Skin epidermis (tissue), 12 donors: ENCODE results near the gene GJA9.
"Not testable (repeated sequence)": the region's sequence is repeated elsewhere in the genome, so short reads cannot be mapped to it uniquely, and the experiment has no call there.

Source experiments
- H3K27ac ChIP-seq, 21 experiments: fragments of 200-600 bp; sonication (generic) in 11 of 21; one replicate each; pipeline ENCODE4 v1.5.0; 2020; ENCODE audit warnings: mild to moderate bottlenecking in 3 of 21, inconsistent platforms in 2 of 21, moderate library complexity in 2 of 21
- H3K4me3 ChIP-seq, 7 experiments: fragments of 200-600 bp; sonication (generic) in 2 of 7; one replicate each; pipeline ENCODE4 v1.5.0; 2020; ENCODE audit warnings: inconsistent platforms in 2 of 7, mild to moderate bottlenecking in 2 of 7, moderate library complexity in 1 of 7

The GJA9 gene

DNA sequence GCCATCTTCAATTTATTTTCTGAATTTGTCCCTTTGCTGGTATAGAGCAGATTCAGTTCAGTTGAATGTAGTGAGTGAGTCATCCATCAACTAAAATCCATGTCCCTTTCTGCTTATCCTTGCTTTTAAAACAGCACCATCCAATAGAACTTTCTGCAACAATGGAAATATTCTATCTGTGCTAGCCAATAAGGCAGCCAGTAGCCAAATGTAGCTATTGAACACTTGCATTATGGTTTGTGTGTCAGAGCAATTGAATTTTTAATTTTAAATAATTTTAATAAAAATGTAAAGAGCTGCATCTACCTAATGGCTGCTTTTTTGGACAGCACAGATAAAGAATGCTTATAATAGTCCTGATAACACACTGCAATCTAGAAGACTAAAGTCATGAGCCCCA, at the start of gene GJA9:
TSS of gene GJA9 (minus strand) at position 101 of the 400 bp plus-strand sequence. CDS start 5,489 bp downstream, outside the sequence.
- no peak within 1 kb of the TSS for H3K27ac ChIP-seq
- no peak within 1 kb of the TSS for H3K4me3 ChIP-seq

- Histone ChIP-seq H3K4me3 (no peak overlapping the region), H3K27ac (peak overlapping the region in 4 of 21 experiments; percentile 9 to 28 (median 20))
Observed at GRCh38 chr1:38929476-38929875, 48.1 kb upstream of the GJA9 start.

GRCh38 chr1:38929054-38929453, 47.7 kb upstream of the GJA9 start:
- Histone ChIP-seq H3K27ac (peak overlapping the region in 4 of 21 experiments; percentile 9 to 28 (median 20)), H3K4me3 (no peak overlapping the region)

GRCh38 chr1:38926091-38926490, 44.7 kb upstream of the GJA9 start:
- no peak overlapping the region for H3K27ac ChIP-seq
- no peak overlapping the region for H3K4me3 ChIP-seq

- no peak overlapping the region for H3K4me3 ChIP-seq
- no peak overlapping the region for H3K27ac ChIP-seq
Observed at GRCh38 chr1:38925391-38925790, 44.0 kb upstream of the GJA9 start.

GRCh38 chr1:38923607-38924006, 42.2 kb upstream of the GJA9 start:
- H3K4me3 ChIP-seq = no peak overlapping the region
- H3K27ac ChIP-seq = peak overlapping the region in 1 of 21 experiments; percentile 43

GRCh38 chr1:38919130-38919529, 37.7 kb upstream of the GJA9 start:
- H3K4me3 ChIP-seq = no peak overlapping the region
- H3K27ac ChIP-seq = no peak overlapping the region

GRCh38 chr1:38918568-38918967, 37.2 kb upstream of the GJA9 start:
- Histone ChIP-seq H3K4me3 (no peak overlapping the region), H3K27ac (no peak overlapping the region)

- H3K27ac ChIP-seq = no peak overlapping the region
- no peak overlapping the region for H3K4me3 ChIP-seq
Observed at GRCh38 chr1:38917772-38918171, 36.4 kb upstream of the GJA9 start.

- H3K4me3 ChIP-seq = no peak overlapping the region
- H3K27ac ChIP-seq = no peak overlapping the region
Observed at GRCh38 chr1:38917337-38917736, 36.0 kb upstream of the GJA9 start.

GRCh38 chr1:38915352-38915948, 34.1 kb upstream of the GJA9 start:
- H3K4me3 ChIP-seq = no peak overlapping the region
- no peak overlapping the region for H3K27ac ChIP-seq

DNA sequence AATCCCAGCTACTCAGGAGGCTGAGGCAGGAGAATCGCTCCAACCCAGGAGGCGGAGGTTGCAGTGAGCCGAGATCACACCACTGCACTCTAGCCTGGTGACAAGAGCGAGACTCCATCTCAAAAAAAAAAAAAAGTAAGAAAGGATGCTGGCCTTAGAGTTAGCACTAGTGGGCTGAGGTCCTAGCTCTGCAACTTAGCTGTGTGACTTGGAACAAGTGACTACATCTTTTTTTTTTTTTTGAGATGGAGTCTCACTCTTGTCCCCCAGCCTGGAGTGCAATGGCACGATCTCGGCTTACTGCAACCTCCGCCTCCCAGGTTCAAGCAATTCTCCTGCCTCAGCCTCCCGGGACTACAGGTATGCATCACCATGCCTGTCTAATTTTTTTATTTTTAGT, 33.5 kb upstream of the GJA9 start:
- not testable (repeated sequence) for H3K4me3 ChIP-seq, H3K27ac ChIP-seq

GRCh38 chr1:38908821-38909220, 27.4 kb upstream of the GJA9 start:
- no peak overlapping the region for H3K27ac ChIP-seq
- no peak overlapping the region for H3K4me3 ChIP-seq

GRCh38 chr1:38905985-38906384, 24.6 kb upstream of the GJA9 start:
- Histone ChIP-seq H3K27ac (no peak overlapping the region), H3K4me3 (no peak overlapping the region)

DNA sequence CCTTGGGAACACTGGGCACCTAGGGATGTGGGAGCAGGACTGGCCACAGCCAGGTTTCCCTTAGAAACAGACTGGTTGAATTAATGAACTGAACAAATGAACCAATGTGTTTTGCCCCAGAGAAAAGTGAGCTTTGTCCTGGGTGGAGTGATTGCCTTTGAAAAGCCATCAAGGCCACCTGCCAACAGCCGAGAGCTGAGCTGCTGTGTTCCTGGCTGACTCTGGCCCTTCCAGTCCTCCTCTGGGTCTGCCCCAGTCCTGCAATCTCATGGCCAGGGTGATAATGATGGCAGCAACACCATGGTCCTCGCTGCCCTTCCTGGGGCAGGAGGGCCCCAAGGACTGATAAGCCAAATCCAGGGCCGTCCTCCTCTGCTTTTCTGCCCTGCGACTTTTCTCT, 18.2 kb upstream of the GJA9 start:
- H3K27ac ChIP-seq = no peak overlapping the region

DNA sequence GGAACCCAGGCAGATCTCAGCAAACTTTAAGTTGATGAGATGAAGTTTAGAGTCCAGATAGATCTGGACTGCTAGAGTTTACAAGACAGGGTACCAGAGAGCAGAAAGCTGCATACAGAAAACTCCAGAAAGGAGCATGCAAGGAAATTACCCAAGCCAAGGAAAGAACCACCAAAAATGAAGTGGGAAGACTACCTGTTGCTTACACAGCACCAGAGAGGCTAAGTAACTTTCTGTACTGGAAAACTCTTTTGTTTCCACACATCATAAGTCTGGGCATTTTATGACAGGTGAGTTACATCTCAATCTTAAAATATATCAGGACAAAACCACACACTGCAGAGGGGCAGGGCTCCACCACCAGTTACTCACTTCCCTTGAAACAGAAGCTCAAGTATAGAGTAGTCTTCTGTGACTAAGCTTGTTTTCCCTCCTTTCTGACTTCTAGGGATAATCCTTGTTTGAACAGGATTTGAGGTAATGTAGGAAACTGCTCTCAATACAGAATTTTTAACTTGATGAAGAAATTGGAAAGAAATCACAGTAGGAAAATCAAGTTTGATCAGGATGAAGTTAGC, 17.4 kb upstream of the GJA9 start:
- Histone ChIP-seq H3K4me3 (no peak overlapping the region), H3K27ac (no peak overlapping the region)

More for the DNA sequence above, 18.2 kb upstream of the GJA9 start:
- H3K4me3 ChIP-seq = no peak overlapping the region

DNA sequence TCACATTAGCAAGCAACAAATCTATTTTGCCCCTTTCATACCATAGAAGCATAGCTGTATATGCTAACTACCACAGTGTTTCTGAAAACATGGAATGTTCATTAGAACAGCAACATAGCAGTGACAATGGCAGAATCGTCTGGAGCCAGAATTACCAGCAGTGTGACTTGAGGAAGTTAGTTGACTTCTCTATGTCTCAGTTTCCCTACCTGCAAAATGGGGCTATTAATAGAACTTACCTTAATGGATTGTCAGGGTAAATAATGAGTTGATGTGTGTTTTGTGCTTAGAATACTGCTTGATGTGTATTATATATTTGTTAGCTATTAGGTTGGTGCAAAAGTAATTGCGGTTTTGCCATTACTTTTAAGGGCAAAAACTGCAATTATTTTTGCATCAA, 14.8 kb upstream of the GJA9 start:
- Histone ChIP-seq H3K4me3 (no peak overlapping the region), H3K27ac (no peak overlapping the region)

DNA sequence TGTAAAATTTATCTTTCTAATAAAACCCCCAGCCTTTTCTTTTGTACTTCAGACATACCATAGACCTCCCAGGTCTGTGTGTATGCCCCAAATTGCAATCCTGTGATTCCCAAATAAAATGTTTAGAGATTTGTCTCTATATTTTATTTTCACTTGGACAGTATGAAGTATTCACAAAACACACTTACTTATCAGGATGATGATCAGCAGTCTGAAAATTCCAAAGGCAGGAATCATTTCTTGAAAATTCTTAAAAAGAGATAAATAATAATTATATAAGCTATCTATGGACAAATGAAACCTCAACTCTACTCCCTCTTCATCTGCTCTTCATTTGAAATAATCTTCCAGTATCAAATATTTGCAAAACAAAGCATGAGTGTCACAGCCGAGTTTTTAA, 11.6 kb upstream of the GJA9 start:
- H3K27ac ChIP-seq = no peak overlapping the region
- no peak overlapping the region for H3K4me3 ChIP-seq

- Histone ChIP-seq H3K27ac (no peak overlapping the region), H3K4me3 (no peak overlapping the region)
Observed at GRCh38 chr1:38891753-38892152, 10.4 kb upstream of the GJA9 start.

DNA sequence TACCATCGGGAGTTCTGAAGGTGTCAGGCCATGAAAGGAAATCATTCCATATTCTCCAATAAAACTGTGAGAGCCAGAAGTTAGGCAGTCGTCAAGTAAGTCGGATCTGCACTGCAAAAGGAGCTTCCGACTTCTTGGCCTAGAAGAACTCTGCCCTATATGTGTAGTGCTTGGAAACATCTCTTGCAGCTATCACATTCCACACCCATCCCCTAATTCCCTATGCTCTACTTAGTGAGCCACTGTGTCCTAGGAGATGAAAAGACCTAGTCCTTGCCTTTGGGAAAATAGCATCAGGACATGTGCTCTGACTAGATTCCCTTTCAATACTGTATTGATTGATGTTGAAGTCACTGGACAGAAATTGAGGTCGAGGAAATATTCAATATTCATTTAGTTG, 8.2 kb upstream of the GJA9 start:
- H3K27ac ChIP-seq = no peak overlapping the region
- no peak overlapping the region for H3K4me3 ChIP-seq

DNA sequence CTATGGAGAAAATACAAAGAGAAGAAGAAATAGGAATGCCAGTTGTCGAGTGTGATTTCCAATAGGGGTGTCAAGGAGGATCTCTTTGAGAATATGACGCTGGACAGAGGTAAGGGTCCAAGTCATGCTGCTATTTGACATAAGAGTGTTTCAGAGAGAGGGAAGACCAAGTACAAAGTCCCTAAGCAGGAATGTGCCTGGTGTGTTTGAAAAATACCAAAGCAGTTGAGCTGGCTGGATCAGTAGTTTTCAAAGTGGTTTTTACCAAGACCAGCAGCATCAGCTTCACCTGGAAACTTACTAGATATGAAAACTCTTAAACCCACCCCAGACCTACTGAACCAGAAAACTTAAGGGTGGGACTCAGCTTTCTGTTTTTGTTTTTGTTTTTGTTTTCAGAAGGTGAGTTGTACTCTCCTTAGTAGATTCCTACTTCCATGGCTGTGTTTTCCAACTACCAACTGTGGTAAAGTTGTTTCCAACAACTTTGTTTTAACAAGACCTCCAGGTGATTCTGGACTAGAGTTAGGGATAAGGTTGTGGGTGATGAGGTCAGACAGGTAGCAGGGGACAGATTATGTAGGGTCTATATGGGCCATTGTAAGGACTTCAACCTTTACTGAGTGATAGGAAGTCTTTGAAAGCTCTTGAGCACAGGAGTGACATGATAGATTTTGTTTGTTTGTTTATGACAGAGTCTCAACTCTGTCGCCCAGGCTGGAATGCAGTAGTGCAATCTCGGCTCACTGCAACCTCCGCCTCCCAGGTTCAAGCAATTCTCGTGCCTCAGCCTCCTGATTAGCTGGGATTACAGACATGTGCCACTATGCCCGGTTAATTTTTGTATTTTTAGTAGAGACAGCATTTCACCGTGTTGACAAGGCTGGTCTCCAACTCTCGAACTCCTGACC, 7.3 kb upstream of the GJA9 start:
- Histone ChIP-seq H3K4me3 (no peak overlapping the region), H3K27ac (no peak overlapping the region)
